D341Med (cell line): Measurements from ENCODE around the gene LRP10.

ENCODE experiments used
- DNase-seq: peaks from one replicate; pipeline ENCODE4 v3.0.0; 2012; ENCODE audit warnings: low spot score

Gene LRP10

DNA sequence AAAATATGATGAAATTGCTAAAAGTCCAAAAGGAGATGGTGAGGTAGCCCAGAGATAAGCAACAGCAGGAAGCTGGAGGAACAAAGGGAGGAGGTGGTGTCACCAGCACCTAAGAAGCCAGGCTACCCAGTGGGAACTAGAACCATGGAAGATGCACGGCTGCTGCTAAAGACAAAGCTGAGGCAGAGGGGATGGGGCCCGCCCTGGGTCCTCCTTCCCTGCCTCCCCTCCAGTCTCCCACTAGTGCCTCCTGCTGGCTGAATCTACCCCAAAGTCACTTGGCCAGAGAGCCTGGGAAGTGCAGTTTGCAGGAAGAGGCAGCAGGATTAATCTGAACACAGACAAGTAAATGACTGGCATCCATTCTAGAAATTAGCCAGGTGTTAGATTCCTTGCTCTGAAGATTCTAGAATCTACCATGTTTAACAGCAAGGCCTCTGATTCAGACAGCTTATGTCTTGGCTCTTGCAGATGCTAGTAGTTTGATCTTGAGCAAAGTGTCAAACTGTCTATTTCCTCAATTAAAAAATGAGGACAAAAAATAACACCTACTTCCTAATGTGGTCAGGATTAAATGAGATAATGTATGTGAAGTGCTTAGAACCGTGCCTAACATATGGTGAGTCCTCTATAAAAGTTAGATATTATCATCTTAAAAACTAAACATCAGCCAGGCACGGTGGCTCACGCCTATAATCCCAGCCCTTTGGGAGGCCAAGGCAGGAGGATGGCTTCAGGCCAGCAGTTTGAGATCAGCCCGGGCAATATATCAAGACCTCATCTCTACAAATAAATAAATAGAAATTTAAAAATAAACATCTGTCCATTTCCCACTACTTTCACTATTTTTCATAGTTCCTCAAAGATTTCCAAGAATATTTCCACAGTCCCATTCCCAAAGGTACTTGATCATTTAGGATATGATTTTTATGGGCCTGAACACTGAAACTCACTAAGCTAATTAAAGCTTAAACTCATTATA lies 5.8 kb upstream of the LRP10 start:
- peak; percentile 70 for DNase-seq

DNA sequence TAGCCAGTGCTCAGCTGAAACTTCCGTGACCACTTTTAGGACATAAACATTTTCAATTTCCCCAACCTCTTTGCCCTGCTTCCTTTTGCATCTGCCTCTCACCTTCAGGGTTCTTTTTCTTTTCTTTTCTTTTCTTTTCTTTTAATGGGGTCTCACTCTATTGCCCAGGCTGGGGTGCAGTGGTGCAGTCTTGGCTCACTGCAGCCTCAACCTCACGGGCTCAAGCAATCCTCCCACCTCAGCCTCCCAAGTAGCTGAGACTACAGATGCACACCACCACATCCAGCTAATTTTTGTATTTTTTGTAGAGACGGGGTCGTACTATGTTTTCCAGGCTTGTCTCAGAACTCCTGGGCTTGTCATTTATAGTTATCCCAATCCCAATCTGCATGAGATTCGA lies 4.7 kb upstream of the LRP10 start:
- no peak for DNase-seq

DNA sequence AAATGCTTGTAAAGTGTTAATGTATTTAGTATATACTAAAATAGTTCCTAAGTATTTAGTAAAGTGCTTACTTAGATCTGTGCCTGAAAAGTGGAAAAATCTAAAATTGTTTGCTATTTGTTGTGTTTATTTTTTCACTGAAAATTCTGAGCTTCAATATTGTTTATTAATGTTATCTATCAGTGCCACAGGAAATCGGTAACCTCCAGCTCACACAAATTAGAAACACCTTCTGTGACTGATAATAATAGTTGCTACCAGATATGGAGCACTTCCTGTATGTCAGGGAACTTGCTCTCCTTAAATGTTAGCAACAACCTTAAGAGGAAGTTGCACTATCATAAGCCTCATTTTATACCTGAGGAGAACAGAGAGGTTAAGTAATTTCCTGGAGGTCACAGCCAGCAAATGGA lies 723 bp upstream of the LRP10 start:
- no peak for DNase-seq

GRCh38 chr14:22872033-22872832 lies 693 bp downstream of the LRP10 start:
- DNase-seq: peak; percentile 80

- DNase-seq: no peak
These were observed 1.4 kb downstream of the LRP10 start for GRCh38 chr14:22872833-22873520.

DNA sequence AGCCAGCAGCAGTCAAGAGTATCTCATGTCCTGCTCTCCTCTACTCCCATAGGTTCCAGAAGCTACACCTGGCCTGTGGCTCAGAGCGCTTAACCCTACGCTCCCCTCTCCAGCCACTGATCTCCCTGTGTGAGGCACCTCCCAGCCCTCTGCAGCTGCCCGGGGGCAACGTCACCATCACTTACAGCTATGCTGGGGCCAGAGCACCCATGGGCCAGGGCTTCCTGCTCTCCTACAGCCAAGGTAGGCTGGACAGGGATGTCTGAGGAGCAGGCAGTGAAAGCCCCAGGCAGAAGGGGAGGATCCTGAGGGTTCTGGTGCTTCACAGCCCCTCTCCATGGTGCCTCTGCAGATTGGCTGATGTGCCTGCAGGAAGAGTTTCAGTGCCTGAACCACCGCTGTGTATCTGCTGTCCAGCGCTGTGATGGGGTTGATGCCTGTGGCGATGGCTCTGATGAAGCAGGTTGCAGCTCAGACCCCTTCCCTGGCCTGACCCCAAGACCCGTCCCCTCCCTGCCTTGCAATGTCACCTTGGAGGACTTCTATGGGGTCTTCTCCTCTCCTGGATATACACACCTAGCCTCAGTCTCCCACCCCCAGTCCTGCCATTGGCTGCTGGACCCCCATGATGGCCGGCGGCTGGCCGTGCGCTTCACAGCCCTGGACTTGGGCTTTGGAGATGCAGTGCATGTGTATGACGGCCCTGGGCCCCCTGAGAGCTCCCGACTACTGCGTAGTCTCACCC lies 3.6 kb downstream of the LRP10 start:
- no peak for DNase-seq

- DNase-seq: no peak
These were observed 4.3 kb downstream of the LRP10 start for GRCh38 chr14:22875748-22876319.

- DNase-seq: no peak
These were observed 5.5 kb downstream of the LRP10 start for GRCh38 chr14:22877000-22877501.

DNA sequence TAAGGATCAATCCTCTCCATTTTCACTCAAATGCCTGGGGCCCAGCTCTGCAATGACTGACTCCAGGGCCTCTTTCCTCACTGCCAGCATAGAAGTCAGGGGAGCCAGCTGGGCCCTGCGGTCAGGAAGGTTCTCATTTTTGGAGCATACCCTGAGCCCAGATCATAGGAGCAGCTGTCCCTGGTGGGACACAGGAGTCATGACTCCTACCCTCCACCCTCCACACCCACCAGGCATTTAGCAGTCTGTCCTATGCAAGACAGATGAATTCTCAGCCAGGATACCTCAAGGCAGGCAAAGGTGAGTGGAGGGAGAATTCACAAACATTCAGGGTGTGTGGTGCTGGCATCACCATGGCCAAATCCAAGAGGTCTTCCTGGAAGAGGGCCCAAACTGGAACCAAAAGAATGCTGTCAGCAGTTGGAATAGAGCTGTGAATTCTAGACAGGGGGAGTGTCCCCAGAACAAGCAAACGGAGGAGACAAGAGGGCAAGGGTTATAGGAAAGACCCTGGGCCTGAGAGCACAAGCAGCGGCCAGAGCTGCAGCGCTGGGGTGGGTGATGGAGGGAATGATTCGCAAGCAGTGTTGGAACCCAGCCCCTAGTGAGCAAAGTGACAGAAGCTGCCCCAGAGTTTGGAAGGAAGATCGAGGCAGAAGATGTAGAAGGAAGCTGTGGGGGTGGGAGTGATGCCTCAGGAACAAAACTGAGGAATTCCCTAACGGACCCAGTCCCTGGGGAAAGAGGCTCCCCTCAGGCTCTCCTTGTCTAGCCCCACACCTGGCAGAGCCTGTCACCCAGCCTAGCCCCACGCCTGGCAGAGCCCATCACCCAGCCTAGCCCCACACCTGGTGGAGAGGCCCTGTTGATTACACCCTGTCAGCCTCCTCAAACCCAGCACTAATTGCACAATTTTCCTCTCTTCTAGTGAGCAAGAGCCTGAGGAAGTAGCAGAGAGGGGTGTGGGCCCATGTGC lies 7.0 kb downstream of the LRP10 start:
- no peak for DNase-seq

DNA sequence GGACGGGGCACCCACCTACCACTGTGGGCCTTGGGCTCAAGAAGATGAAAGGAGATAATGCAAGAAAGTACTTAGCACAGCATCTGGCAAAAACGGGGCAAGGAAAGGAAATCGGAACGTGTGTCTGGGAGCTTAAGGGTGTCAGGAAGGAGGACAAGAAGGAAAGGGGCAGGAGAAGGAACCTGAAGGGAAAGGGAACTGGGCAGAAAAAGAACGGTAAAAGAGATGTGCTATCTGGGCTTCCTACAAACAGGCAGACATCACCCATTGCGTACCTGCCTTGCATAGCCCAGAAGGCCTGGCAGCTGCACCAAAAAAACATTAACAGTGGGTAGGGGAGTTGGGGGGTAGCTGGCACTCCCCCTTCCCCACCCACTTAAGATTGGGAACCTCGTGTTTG lies 10.5 kb downstream of the LRP10 start:
- DNase-seq: no peak

DNA sequence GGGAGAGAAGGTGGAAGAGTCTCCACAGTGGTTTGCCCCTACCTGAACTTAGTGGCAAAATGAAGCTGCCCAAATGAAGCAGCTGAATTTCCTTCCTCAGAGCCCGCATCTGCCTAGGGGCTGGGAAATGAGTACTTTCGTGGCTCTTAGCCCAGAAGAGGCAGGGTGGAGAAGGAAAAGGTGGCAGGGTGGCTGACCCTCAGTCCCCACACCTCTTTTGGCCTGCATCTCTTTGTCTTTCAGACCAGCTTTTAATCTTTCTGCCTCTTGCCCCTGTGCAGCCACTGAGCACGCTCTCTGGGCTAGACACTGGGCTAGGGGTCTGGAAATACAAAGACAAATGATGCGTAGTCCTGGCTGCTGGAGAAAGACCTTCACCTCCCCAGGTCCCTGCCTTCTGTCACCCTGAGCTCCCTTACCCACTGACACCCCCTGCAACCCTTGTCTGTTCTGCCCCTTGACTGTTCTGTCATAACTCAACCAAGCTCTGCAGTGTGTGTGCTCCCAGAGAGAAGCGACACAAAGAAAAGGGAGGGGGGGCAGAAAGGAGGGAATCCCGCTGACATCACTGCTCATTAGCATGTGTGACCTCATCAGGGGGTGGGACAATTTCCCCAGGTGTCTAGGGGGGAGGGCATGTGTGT lies 11.1 kb downstream of the LRP10 start:
- no peak for DNase-seq

DNA sequence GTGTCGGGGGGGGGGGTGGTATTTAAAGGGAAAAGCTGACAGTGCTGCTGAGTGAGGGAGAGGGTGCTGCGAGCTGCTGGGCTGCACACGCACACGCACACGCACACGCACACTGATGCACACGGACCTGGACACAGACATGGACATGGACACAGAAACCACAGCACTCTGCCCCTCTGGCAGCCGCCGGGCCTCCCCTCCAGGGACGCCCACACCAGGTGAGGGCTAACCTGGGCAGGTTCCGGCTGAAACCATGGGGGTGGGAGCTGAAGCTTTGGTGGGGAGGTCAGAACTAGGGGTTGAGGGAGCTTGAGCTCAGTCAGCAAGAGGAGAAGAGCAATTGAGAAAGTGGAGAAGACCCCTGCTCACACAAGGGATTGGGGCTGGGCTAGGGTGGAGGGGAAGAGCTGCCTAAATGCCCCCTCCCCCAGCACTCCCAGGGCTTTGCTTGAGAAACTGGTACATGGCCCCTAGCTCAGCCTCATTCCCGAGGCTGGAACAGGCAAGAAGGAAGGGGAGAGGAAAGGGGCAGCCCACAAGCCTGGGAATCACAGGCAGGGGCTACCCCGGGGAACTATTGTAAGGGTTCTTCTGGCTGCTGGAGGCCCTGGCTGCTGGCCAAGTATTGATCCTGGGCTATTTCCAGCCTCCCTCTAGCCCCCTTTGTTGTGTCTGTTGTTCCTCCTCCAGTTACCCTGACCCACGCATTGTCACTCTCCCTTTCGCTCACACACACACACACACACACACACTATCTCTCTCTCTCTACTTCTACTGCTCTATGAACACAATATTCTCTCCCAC lies 11.8 kb downstream of the LRP10 start, which contains the start of gene REM2:
Gene REM2 (plus strand): TSS at position 50 of the 804 bp plus-strand sequence. CDS start 66 bp downstream, at position 116.
- DNase-seq: no peak

DNA sequence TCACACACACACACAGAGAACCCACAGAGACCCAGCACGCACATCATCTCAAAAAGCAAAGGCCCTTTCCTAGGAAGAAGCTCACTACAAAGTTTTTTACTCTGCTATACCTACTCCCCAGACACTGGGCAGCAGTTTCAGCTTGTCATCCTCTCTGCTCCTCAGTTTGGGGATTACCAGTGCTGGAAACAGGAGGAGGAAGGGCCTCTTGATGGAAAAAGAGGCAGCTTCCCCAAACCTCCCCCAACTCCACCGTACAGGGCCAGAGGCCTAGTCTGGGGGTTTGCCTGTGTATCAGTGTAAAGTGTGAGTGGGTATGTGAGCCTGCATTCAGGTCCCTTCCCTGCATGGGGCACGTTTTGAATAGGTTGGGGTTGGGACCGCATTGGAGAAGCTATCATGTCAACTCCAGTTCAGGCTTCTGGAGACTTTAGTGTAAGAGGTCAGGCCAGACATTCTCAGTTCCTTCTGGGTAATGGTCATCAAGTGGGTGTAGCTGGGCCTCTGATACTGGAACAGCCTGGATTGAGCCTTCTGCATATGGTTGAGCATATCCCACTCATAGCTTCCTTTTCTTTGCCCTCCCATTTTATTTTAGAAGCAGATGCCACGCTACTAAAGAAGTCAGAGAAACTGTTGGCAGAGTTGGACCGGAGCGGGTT lies 12.7 kb downstream of the LRP10 start:
- DNase-seq: no peak

DNA sequence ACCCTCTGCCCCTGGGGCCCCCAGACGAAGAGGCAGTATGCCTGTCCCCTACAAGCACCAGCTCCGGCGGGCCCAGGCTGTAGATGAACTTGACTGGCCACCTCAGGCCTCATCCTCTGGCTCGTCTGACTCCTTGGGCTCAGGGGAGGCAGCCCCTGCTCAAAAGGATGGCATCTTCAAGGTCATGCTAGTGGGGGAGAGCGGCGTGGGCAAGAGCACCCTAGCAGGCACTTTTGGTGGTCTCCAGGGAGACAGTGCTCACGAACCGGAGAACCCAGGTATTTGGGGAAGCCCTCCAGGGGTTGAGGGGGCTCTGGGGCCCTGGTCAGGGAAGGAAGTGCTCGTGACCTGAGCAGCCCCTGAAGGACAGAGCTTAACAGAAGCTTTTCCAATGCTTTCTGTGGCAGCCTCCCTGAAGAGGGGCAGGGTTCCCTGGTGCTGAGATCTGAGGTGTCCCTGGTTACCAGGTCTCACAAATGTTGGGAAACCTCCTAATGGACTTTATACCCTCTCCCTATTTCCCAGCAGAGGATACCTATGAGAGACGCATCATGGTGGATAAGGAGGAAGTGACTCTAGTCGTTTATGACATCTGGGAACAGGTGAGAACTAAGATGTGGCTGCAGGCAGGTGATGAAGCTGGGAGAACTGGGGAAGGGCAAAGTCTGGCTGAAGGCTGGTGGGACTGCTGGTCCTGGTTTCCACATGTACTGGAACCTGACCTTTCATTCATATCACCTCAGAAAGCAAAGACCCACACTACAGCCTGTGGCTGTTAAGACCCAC lies 13.4 kb downstream of the LRP10 start:
- no peak for DNase-seq

GRCh38 chr14:22885975-22886374 lies 14.4 kb downstream of the LRP10 start:
- DNase-seq: no peak

GRCh38 chr14:22886500-22887259 lies 15.1 kb downstream of the LRP10 start:
- DNase-seq: no peak
